HG02678 (cell line): Measurements from ENCODE around the gene TRIM63.

Experiments
- ATAC-seq: cut with Tn5 transposase; IDR thresholded peaks from one replicate; pipeline ENCODE4 v1.9.1; 2021; ENCODE audit warnings: mild to moderate bottlenecking, moderate library complexity; ENCODE audit not compliant: unreplicated experiment

Gene TRIM63

DNA sequence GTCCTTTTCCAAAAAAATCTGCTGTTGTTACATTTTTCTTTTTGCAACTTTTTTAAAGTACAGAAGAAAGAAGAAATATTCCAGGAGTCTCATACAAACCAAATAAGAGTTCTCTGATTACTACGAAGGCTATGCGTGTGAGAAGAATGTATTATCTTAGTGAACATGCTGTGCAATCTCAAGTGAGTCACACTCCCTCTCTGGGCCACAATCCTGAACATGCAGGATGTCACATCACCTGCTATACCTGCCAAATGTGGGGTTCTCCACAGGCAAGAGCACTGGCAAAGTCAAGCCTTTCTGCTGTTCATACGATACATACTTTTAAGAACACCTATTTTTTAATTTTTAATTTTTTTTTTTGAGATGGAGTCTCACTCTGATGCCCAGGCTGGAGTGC lies 21.7 kb upstream of the TRIM63 start:
- ATAC-seq = no peak

GRCh38 chr1:26084844-26085243 lies 17.4 kb upstream of the TRIM63 start:
- ATAC-seq = no peak

GRCh38 chr1:26084091-26084561 lies 16.7 kb upstream of the TRIM63 start:
- ATAC-seq = no peak

GRCh38 chr1:26083208-26083607 lies 15.8 kb upstream of the TRIM63 start:
- no peak for ATAC-seq

DNA sequence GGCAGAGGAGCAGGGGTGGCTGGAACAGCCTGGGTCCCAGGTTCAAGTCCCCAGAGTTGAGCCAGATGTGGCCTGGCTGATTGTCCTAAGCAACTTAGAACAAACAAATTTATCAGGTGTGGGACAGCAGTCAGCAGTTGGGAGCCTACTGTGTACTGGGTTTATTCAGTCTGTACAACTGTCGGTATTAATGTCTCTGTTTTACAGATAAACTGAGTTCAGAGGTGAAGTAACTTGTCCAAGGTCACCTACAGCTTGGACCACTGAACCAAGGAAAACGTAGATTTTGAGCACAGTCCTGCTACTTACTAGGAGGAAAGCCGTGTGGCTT lies 14.6 kb upstream of the TRIM63 start:
- ATAC-seq = no peak

DNA sequence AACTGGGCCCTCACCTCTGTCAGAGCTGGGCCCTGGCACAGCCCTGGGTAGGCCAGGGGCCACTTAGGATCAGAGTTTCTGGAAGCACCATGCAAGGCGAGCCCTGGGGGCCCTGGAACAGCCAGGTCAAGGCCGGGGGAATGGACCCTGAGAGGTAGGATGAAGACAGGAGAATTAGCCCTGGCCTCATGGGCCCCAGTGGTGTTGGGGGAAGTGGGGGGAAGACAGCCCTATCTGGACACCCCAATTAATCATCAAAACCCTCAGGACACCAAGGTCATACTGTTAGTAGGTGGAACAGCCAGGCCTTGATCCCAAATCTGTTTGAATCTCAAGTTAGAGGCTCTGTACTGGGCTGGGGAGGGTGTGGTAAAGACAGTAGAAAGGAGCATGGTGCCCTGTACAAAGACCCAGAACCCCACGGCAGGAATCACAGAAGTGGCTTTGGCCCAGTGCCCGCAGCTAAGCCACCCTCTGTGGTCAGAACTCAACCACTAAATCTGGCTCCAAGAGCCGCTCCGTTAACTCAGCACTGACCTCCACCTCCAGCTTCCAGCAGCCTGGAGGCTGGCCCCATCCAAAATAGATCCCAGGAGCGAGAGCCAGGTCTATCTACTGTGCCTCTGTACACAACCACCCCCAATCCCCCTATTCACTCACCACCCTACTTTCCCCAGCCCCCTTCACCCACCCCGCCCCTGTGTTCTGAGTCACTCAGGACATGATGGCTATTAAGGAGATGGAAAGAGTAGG lies 14.0 kb upstream of the TRIM63 start:
- ATAC-seq = no peak

GRCh38 chr1:26079960-26080814 lies 12.8 kb upstream of the TRIM63 start:
- no peak for ATAC-seq

GRCh38 chr1:26079178-26079563 lies 11.7 kb upstream of the TRIM63 start:
- no peak for ATAC-seq

DNA sequence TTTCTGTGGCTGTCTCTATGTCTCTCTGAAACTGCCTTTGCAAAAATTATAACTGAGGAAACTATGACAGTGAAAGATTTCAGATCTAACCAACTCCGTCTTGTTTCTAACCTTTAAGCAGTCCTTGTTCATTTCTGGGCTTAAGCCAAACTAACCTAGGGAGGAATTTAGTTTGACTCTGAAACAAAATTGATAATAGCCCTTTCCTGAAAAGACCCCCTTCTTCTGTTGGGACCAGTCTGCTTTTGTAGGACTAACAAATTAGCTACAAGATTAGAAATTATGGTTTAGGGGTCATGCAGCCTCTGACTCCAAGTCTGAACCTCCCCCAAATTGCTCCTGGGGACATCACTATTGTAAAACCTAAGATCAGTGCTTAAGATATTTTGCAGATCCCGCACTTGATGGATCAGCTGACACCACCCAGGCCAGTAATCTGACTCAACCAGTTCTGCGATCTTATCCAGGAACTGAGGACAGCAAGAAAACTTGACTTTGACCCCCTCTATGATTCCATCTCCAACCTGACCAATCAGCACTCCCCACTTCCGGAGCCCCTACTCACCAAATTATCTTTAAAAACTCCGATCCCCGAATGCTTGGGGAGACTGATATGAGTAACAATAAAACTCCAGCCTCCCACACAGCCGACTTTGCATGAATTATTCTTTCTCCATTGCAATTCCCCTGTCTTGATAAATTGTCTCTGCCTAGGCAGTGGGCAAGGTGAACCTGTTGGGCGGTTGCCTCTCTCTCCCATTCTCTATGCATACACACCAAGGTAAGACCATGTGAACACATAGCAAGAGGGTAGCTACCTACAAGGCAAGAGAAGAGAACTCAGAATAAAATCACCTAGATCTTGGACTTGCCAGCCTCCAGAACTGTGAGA lies 11.1 kb upstream of the TRIM63 start:
- no peak for ATAC-seq

DNA sequence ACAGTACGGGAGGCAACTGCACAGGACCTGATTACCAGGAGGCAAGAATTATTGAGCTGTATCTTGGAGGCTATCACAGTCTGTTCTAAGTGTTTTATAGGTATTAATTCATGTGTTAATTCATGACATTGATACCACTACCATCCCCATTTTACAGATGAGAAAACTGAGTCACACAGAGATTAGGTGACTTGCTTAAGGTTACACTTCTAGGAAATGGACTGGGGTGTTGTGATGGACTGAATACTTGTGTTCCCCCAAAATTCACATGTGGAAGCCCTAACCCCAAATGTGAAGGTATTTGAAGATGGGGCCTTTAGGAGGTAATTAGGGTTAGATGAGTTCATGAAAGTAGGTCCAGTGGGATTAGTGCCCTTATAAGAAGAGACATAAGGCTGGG lies 10.1 kb upstream of the TRIM63 start:
- no peak for ATAC-seq

DNA sequence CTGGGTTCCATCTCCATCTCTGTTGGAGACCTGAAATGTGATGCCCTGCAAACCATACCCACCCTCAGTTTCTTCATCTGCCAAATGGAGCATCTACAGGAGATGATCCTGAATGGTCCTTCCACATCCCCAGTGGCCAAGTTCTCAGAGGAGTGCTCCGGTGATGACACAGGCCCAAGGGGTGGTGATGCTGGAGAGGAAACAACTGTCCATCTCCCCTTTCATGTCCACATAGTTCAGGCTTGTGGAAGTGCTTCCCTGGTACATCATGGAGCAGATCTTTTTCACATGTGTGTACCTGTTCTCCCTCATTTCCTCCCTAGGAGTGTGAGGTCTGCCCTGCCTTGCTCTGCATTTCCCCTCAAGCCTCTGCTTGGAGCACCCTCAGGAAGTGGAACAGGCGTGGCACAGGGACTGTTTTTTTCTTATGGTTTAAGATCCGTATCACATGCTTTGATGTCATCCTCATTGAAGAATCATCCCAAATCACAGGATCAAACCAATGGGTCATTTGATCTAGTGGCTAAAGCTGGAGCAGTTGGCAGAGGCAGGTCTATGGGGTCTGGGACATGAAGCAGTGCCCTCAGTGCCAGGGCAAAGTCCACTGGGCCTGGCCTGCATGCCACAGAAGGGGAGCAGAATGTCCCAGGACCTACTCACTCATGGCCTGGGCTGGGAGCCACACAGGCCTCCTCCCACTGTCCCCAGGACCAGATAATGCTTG lies 8.2 kb upstream of the TRIM63 start:
- ATAC-seq = no peak

GRCh38 chr1:26072305-26072704 lies 4.9 kb upstream of the TRIM63 start:
- ATAC-seq = no peak

DNA sequence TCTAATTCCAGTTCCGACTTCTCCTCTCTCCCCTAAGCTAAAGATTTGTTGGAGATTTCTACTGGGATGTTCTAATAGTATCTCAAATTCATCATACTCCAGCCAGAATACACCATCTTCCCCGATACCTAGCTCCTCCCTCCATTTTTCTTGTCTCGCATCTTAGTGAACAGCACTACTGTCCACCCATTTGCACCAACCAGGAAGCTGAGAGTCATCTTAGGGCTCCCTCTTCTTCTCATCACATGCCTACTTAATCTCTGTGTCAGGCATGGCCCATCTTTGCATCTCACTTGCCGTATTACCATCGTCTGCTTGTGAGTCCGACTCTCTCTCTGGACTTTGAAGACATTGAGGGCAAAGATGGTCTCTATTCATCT lies 3.5 kb upstream of the TRIM63 start:
- ATAC-seq = no peak

GRCh38 chr1:26070296-26070962 lies 3.0 kb upstream of the TRIM63 start:
- no peak for ATAC-seq

- ATAC-seq = no peak
Observed at GRCh38 chr1:26069941-26070295, 2.5 kb upstream of the TRIM63 start.

- no peak for ATAC-seq
Observed at GRCh38 chr1:26066857-26067256, 573 bp downstream of the TRIM63 start.

DNA sequence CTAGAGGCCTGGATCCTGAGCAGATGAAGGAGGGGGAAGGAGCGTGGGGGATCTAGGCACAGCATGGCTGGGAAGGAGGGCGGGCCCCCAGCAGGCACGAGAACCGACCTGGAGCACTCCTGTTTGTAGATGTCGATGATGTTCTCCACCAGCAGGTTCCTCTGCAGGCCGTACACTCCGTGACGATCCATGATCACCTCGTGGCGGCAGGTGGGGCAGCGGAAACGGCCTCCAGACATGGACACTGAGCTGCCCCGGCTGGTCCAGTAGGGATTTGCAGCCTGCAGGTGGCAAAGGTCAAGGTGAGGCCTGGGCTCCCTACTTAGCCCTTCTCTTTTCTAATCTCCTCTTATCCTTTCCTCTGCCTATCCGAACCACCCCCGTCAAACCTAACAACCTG lies 1.3 kb downstream of the TRIM63 start:
- ATAC-seq = no peak

GRCh38 chr1:26064553-26064952 lies 2.9 kb downstream of the TRIM63 start:
- no peak for ATAC-seq

DNA sequence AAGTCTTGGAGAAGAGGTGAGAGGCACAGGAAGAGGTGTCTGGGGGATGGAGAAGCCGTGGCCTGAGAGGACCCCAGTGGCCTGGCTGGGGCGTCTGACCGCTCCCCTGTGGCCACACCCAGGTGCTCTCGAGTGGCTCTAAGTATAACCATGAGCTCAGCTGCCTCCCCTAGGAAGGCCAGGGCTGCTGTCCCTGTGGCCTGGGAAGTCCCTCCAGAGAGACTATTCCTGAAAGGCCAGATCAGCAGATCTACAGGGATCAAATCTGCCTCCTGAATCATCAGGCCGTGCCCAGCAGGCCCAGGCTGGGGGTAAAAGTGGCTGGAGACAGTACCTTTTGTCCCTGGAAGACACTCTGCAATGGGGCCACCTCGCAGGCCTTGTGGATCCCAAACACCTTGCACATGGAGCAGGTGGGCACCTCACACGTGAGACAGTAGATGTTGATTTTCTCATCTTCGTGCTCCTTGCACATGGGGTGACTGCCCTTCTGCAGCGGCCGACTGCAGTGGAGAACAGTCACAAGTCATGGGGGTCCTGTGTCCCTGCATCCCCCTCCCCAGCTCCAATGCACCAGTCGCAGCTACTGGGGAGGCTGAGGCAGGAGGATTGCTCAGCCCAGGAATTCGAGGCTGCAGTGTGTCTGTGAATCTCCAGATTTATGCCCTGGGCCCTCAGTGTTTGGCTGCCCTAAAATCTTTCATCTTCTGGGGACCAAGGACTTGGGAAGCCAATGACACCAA lies 6.4 kb downstream of the TRIM63 start:
- ATAC-seq = no peak

DNA sequence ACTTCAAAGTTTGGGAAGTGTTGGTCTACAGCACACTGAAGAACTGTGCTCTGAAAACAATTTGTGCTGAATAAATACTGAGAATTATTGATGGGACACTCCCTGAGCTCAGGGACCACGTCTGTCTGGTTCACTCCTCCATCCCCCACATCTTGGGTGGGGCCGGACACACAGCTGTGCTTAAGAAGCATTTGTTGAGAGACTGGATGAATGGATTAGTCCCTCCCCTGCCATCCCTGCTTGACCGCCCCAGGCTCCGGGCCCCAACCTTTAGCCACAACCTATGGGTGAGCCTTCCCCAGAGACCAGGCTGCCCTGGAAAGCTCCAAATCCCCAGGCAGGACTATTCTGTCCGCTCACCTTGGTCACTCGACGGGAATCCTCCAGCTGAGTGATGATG lies 7.5 kb downstream of the TRIM63 start:
- ATAC-seq = no peak
